ENCODE results near the gene STIP1. TPM values are rescaled to one million over a fixed set of nuclear protein-coding genes. Genes with fewer than 3 reads are reported as not detected.

The STIP1 gene
- total RNA-seq, 1 experiment from 2014 or later, result 154 TPM

DNA sequence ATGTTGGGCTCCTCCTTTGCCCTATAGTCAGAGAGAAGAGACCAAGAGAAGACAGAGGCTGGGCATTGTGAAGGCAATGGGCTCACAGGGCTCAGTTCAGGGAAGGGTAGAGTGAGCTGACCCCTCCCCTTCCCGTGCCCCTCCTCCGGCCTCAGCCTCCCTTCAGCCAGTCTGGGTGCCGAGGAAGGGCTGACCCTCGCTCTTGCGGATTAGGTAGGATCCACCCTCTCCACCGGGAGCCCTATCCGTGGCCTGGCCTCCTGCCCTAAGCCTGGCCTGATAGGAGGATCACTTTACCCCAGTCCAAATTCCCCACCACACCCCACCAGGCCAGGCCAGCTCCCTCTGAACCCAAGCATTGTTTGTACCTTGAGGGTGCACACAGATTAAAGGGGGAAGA is 62.6 kb downstream of the STIP1 start:
- DNase-seq (ENCODE audit: extremely low read depth, low read depth), result no peak

DNA sequence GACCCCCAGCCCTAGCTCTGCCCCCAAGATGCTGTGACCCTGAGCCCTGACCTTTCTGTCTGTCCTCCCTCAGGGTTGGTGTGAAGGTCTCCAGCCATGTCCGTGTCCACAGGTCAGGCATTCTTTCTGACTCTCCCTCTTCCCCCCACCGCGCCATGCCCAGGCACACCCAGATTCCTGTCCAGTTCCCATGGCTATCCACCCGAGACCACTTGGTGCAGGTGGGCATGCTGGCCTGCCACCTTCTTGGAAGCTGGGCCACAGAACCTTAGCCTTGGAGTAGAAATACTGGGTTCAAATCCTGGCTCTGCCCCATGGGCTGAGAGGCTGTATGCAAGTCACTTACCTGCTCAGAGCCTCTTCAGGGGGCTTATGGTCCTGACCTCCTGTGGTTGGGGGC is 63.1 kb downstream of the STIP1 start:
- DNase-seq (ENCODE audit: extremely low read depth, low read depth), result no peak

DNA sequence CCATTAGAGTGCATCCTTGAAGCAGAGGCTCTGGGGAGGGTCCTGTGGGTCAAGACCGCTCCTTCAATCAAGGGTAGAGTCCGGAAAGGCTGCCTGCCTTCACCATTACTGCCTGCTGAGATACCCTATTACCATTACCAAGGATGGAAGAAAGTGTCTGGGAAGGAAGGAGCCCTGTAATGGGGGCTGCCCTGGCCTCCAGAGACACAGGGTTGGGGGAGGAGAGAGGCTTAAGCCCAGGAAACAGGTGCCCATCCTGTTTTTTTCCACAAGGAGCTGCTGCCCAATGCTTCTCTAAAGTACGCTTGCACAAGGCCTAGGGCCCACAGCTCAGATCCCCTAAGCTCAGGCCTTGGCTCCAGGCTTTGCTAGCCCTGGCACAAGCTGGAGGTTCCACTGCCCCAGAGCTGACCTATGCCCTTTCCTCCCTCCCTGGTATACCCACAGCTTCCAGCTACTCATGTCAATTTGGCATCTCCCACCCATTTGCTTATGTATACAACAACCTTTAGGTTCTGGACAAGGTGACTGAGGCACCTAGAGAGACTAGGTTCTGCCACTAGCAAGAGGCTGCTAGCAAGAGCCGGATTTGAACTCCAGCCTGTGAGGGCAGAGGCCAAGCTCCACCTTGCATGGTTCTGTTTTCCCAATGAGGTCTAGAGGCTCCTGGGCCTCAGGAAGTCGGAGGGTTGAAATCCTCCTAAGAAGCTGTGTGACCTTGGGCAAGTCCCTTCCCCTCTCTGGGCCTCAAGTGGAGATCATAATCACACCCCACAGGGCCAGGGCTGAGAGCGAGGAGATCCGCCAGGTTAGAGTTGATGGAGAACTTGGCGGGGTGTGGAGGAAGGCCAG is 63.8 kb downstream of the STIP1 start:
- no peak for DNase-seq (ENCODE audit: extremely low read depth, low read depth)

DNA sequence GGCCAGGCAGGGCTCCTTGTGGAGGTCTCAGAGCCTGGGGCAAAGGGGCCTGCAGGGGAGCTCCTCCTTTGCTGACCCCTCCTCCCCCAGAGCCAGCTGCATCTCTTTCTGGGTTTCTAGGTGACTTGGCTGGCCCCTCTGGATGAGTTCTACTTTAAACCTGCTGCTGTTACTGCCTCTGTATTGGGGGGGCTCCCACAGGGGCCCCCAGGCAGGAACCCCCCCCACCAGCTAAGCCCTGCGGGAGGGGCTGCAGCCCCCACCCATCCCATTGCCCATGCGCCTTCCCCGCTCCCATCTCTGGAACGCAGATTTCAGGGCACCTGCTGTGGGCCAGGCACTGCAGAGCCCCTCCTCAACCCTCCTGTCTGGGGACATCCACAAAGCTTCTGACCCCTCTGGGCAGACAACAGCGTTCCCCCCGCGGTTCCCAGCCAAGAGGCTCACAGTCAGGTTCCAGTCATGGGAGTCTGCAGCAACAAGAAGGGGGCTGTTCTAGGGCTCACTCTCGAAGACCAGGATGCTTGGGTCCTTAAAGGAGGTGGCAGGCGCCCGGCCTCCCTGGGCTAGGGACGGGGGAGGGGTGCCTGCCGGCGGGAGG is 64.5 kb downstream of the STIP1 start:
- no peak for DNase-seq (ENCODE audit: extremely low read depth, low read depth)

DNA sequence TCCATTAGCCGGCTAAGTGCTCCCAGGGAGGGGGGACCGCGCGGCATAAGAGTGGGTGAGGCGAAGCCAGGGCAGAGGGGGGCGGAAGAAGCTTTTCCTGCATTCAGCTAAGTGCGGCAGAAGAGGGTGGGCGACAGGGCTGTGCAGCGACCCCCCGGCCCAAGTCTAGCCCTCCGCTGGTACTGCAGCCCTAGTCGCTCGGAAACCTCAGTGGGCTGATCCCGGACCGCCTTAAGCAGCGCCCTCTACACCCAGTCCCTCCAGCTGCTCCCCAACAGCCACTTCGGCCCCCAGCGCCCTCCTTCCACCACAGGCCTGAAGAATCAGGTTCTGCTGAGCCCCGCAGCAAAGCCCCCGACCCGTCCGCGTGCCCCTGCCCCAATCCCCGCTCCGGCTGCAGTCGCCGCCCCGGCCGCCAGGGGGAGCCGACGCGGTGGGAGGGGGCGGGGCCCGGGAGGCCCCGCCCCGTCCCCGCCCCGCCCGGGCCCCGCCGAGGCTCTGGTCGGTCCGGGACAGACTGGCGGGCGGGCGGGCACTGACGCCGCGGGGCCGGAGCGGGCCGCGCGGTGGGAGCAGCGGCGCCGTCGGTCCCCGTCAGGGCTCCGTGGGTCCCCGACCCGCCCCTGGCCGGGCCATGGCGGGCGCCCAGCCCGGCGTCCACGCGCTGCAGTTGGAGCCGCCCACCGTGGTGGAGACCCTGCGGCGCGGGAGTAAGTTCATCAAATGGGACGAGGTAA is 65.2 kb downstream of the STIP1 start, which contains the start of gene PLCB3:
Gene PLCB3, plus strand, starts transcription at position 515 of the 737 bp plus-strand sequence. Its CDS starts 120 bp downstream, at position 635.
- DNase-seq (ENCODE audit: extremely low read depth, low read depth), result no peak

DNA sequence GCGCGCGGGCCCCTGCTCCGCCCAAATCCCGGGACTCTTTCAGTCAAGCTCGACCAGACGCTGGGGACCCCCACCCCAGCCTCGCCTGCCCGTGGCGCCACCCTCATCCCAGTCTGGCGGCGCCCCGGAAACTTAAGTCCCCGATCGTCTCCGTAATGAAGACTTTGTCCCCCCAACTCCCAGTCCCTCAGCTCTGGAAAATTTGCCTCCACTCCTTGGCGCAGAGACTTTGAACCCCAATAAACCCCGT is 65.7 kb downstream of the STIP1 start:
- no peak for DNase-seq (ENCODE audit: extremely low read depth, low read depth)

DNA sequence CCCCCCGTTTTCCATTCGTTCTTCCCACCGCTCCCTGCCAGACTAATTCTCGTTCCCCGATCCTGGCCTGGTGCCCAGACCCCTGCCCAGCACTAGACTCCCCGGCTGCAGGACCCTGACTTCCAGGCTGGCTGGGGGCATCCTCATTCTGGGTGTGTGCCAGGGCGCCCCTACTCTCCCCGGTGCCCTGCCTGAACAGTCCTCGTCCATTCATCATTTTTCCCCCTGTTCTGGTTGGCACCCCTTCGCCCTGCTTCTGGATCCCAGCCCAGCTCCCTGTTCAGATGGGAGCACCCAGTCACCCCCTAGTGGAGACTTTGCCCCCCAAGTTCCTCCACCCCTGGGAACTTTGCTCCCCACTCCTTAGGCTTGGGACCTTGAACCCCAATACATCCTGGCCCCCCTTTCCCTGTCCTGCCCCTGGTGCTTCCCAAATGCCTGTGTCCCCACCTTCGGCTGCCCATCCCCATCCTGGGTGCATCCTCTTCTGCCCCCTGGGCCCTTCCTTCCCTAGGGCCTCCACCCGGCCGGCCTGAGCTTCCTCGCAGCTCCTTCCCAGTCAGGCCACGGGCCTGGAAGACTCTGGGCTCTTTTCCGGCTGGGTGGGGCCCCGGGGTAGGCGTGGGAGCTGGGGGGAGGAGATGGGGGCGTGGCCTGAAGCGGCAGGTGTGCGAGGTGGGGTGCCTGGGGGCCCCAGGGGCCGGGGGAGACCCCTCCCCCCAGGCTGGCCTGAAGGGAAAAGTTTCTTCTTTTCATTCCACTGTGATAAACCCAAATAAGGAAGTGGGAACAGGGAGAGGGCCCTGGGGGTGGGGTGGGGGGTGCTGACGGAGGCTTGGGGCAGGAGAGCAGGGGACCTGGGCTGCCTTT is 66.3 kb downstream of the STIP1 start:
- no peak for DNase-seq (ENCODE audit: extremely low read depth, low read depth)

DNA sequence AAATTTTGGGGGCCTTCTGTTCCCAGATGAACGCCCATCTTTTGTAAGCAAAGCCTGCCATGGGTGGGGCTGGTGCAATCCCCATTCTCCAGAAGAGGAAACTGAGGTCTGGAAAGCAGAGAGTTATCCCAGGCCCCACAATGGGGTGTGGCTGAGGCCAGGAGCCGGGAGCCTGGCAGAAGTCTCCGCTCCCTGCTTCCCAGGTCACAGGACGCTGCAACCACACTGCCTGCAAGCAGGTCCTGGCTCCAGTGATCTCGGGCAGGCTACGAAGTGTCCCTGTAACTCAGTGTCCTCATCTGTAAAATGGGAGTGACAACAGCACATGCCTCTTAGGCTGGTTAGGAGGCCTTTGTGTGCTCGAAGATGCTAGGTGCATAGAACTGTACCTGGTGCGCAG is 67.1 kb downstream of the STIP1 start:
- DNase-seq (ENCODE audit: extremely low read depth, low read depth), result no peak

DNA sequence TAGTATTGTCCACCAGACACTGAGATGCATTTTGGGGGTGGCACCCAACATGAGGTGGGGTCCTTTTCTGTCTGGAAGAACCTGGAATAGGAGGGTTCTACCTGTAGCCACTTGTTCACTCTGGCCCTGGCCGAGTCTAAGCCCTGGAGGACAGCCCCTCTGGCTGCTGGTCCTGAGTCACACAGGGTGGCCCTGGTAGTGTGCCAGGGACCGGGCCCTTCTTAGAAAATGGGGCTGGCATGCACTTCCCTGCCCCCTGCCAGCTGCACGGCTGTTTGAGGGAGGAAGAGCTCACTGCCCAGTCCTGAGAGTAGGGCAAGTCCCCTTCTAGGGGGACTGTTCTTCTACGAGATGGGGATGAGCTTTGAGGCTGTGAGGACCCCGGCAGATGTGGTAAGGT is 67.5 kb downstream of the STIP1 start:
- no peak for DNase-seq (ENCODE audit: extremely low read depth, low read depth)

Other genes with a start within 250 kb of the STIP1 start
- 4.7 and 5.3 TPM in 2 replicates for gene NAA40, start 247.2 kb upstream of the STIP1 start, total RNA-seq (2014; rRNA removed; shearing (Covaris generic))
- 418 and 605 TPM in 2 replicates for gene COX8A, start 211.6 kb upstream of the STIP1 start, total RNA-seq (2014; rRNA removed; shearing (Covaris generic))
- gene OTUB1, start 199.7 kb upstream of the STIP1 start, total RNA-seq (2014; rRNA removed; shearing (Covaris generic)), result 32.8 and 43.6 TPM in 2 replicates
- gene FLRT1, start 150.2 kb upstream of the STIP1 start, total RNA-seq (2014; rRNA removed; shearing (Covaris generic)), result 2.7 and 3.0 TPM in 2 replicates
- gene MACROD1, start 20.1 kb upstream of the STIP1 start, total RNA-seq (2014; rRNA removed; shearing (Covaris generic)), result 29.3 and 32.2 TPM in 2 replicates
- 55.8 and 60.2 TPM in 2 replicates for gene FERMT3, start 20.6 kb downstream of the STIP1 start, total RNA-seq (2014; rRNA removed; shearing (Covaris generic))
- 14.5 and 19.4 TPM in 2 replicates for gene TRPT1, start 40.0 kb downstream of the STIP1 start, total RNA-seq (2014; rRNA removed; shearing (Covaris generic))
- 24.6 and 27.5 TPM in 2 replicates for gene NUDT22, start 40.1 kb downstream of the STIP1 start, total RNA-seq (2014; rRNA removed; shearing (Covaris generic))
- gene DNAJC4, start 44.4 kb downstream of the STIP1 start, total RNA-seq (2014; rRNA removed; shearing (Covaris generic)), result 7.9 and 8.7 TPM in 2 replicates
- gene VEGFB, start 48.4 kb downstream of the STIP1 start, total RNA-seq (2014; rRNA removed; shearing (Covaris generic)), result 8.7 and 10.9 TPM in 2 replicates
- gene FKBP2, start 54.9 kb downstream of the STIP1 start, total RNA-seq (2014; rRNA removed; shearing (Covaris generic)), result 57.6 and 61.0 TPM in 2 replicates
- gene PPP1R14B, start 60.8 kb downstream of the STIP1 start, total RNA-seq (2014; rRNA removed; shearing (Covaris generic)), result 184 and 245 TPM in 2 replicates
- 15.4 and 16.2 TPM in 2 replicates for gene PLCB3, start 65.4 kb downstream of the STIP1 start, total RNA-seq (2014; rRNA removed; shearing (Covaris generic))
- 66.2 and 68.0 TPM in 2 replicates for gene BAD, start 98.5 kb downstream of the STIP1 start, total RNA-seq (2014; rRNA removed; shearing (Covaris generic))
- gene GPR137, start 99.7 kb downstream of the STIP1 start, total RNA-seq (2014; rRNA removed; shearing (Covaris generic)), result 16.4 and 20.0 TPM in 2 replicates
- gene KCNK4, start 105.1 kb downstream of the STIP1 start, total RNA-seq (2014; rRNA removed; shearing (Covaris generic)), result 0.10 TPM in 1 of 2 replicates, not detected in the other
- gene CATSPERZ, start 114.2 kb downstream of the STIP1 start, total RNA-seq (2014; rRNA removed; shearing (Covaris generic)), result 0.59 and 2.0 TPM in 2 replicates
- 42.2 and 52.8 TPM in 2 replicates for gene ESRRA, start 119.4 kb downstream of the STIP1 start, total RNA-seq (2014; rRNA removed; shearing (Covaris generic))
- 202 and 230 TPM in 2 replicates for gene TRMT112, start 131.4 kb downstream of the STIP1 start, total RNA-seq (2014; rRNA removed; shearing (Covaris generic))
- gene PRDX5, start 131.9 kb downstream of the STIP1 start, total RNA-seq (2014; rRNA removed; shearing (Covaris generic)), result 205 and 210 TPM in 2 replicates
- 2.8 and 3.7 TPM in 2 replicates for gene CCDC88B, start 154.0 kb downstream of the STIP1 start, total RNA-seq (2014; rRNA removed; shearing (Covaris generic))
- 15.1 and 16.8 TPM in 2 replicates for gene RPS6KA4, start 173.0 kb downstream of the STIP1 start, total RNA-seq (2014; rRNA removed; shearing (Covaris generic))

Data from NCI-H460 (cell line).